Neural progenitor cell (in vitro differentiated cells): ENCODE measurements around the gene SYNE3. TPM values are rescaled to one million over a fixed set of nuclear protein-coding genes. Genes with fewer than 3 reads are reported as not detected.

Experiments used
- DNase-seq: peaks from one replicate; pipeline ENCODE4 v3.0.0-alpha.2; 2016; ENCODE audit warnings: low spot score
- H2AFZ ChIP-seq: fragments of 200-600 bp; sonication (generic); replicated peaks from 2 replicates; pipeline ENCODE4 v1.6.1; 2016; ENCODE audit warnings: antibody characterized with exemption
- H3F3A ChIP-seq: fragments of 200-600 bp; sonication (generic); 2 replicates; pipeline ENCODE4 v1.6.1; 2016; ENCODE audit warnings: antibody characterized with exemption, low read depth
- H3K27ac ChIP-seq: fragments of 200-600 bp; sonication (generic); 2 replicates; pipeline ENCODE4 v1.5.1; 2016; ENCODE audit warnings: mild to moderate bottlenecking
- H3K27me3 ChIP-seq: fragments of 200-600 bp; sonication (generic); 2 replicates; pipeline ENCODE4 v1.6.1; 2016; ENCODE audit warnings: mild to moderate bottlenecking, moderate library complexity
- H3K36me3 ChIP-seq: fragments of 200-600 bp; sonication (generic); 2 replicates; pipeline ENCODE4 v1.5.1; 2016
- H3K4me1 ChIP-seq: fragments of 200-600 bp; sonication (generic); 2 replicates; pipeline ENCODE4 v1.6.1; 2016; ENCODE audit warnings: mixed run types
- H3K4me2 ChIP-seq: fragments of 200-600 bp; sonication (generic); 2 replicates; pipeline ENCODE4 v1.6.1; 2016
- H3K4me3 ChIP-seq: fragments of 200-600 bp; sonication (generic); 2 replicates; pipeline ENCODE4 v1.5.1; 2016
- H3K79me2 ChIP-seq: fragments of 200-600 bp; sonication (generic); 2 replicates; pipeline ENCODE4 v1.6.1; 2016; ENCODE audit warnings: low read depth
- H3K9ac ChIP-seq: fragments of 200-600 bp; sonication (generic); 2 replicates; pipeline ENCODE4 v1.6.1; 2016
- H3K9me3 ChIP-seq: fragments of 200-600 bp; sonication (generic); 2 replicates; pipeline ENCODE4 v1.5.1; 2016; ENCODE audit warnings: low read depth
- H4K20me1 ChIP-seq: fragments of 200-600 bp; sonication (generic); 2 replicates; pipeline ENCODE4 v1.6.1; 2016; ENCODE audit warnings: low read depth
- H3K27ac Mint-ChIP-seq: 3 replicates; pipeline ENCODE4 v1.8.0; 2021; ENCODE audit warnings: mixed read lengths
- H3K27me3 Mint-ChIP-seq: 2 replicates; pipeline ENCODE4 v1.8.0; 2022; ENCODE audit warnings: low read depth, mild to moderate bottlenecking, inconsistent platforms, moderate library complexity, mixed read lengths; ENCODE audit not compliant: insufficient read depth
- H3K36me3 Mint-ChIP-seq: 3 replicates; pipeline ENCODE4 v1.8.0; 2021; ENCODE audit warnings: mixed read lengths
- H3K4me1 Mint-ChIP-seq: 3 replicates; pipeline ENCODE4 v1.8.0; 2021; ENCODE audit warnings: mixed read lengths
- H3K4me3 Mint-ChIP-seq: 3 replicates; pipeline ENCODE4 v1.8.0; 2021; ENCODE audit warnings: mild to moderate bottlenecking, moderate library complexity, mixed read lengths
- H3K9me3 Mint-ChIP-seq: 3 replicates; pipeline ENCODE4 v1.8.0; 2020; ENCODE audit warnings: mixed read lengths
- CTCF ChIP-seq: fragments of 200-600 bp; sonication (generic); IDR thresholded peaks from 2 replicates; pipeline ENCODE4 v1.5.1; 2017; ENCODE audit warnings: antibody characterized with exemption, mild to moderate bottlenecking
- EZH2 ChIP-seq: fragments of 200-600 bp; sonication (generic); IDR thresholded peaks from 2 replicates; pipeline ENCODE4 v1.6.1; 2017; ENCODE audit warnings: antibody characterized with exemption, mild to moderate bottlenecking, moderate library complexity
- EZH2phosphoT487 ChIP-seq: fragments of 200-600 bp; sonication (generic); IDR thresholded peaks from 2 replicates; pipeline ENCODE4 v1.6.1; 2017; ENCODE audit warnings: antibody characterized with exemption
- total RNA-seq: library from RNA; depleted of rRNA; stranded (reverse); fragments of >200 nt; gene quantifications from 2 replicates; pipeline ENCODE4 v1.2.3, GENCODE V29; 2015; ENCODE audit warnings: low replicate concordance

SYNE3 gene
- total RNA-seq, 1 donor from 2014 or later, result 0.06 TPM

GRCh38 chr14:95498622-95499353 lies 17.7 kb downstream of the SYNE3 start:
- H3K4me1 Mint-ChIP-seq, result peaks cover 43% of the 10 kb centered on the region
- H3K36me3 Mint-ChIP-seq, result no peaks in the 10 kb centered on the region
- Histone ChIP-seq H3K4me1 (peaks cover 6% of the 10 kb centered on the region), H3K4me3 (no peak overlapping the region), H3F3A (no peaks in the 10 kb centered on the region), H2AFZ (no peak overlapping the region), H3K4me2 (no peak overlapping the region), H4K20me1 (no peaks in the 10 kb centered on the region), H3K9me3 (no peaks in the 10 kb centered on the region), H3K27ac (no peak overlapping the region), H3K79me2 (no peaks in the 10 kb centered on the region), H3K36me3 (no peaks in the 10 kb centered on the region), H3K9ac (no peak overlapping the region), H3K27me3 (no peaks in the 10 kb centered on the region)
- no peak for TF ChIP-seq CTCF
- no peak for TF ChIP-seq EZH2
- TF ChIP-seq EZH2phosphoT487, result no peak
- H3K27me3 Mint-ChIP-seq, result peaks cover 18% of the 10 kb centered on the region
- no peak overlapping the region for H3K27ac Mint-ChIP-seq
- H3K9me3 Mint-ChIP-seq, result no peaks in the 10 kb centered on the region
- no peak for DNase-seq
- no peak overlapping the region for H3K4me3 Mint-ChIP-seq

DNA sequence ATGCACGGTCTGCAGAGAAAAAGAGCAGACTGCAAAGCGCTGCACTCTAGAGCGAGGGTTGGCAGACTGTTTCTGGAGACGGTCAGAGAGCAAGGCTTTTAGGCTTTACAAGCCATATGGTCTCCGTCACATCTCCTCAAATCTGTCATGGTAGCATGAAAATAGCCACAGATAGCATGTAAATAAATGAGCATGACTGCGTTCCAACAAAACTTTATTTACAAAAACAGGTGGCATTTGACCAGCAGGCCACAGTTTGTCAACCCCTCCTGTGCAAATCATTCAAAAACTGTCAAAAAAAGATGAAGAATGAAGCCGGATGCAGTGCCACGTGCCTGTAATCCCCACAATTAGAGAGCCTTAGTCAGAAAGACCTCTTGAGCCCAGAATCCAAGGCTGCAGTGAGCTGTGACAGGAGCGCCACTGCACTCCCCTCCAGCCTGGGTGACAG lies 18.9 kb downstream of the SYNE3 start:
- Histone ChIP-seq H3K4me1 (peaks cover 6% of the 10 kb centered on the region), H3K4me2 (no peak overlapping the region), H3K27me3 (no peaks in the 10 kb centered on the region), H4K20me1 (no peaks in the 10 kb centered on the region), H3K79me2 (no peaks in the 10 kb centered on the region), H3K9ac (no peak overlapping the region), H2AFZ (no peak overlapping the region), H3F3A (no peaks in the 10 kb centered on the region), H3K9me3 (no peaks in the 10 kb centered on the region), H3K4me3 (no peak overlapping the region), H3K27ac (no peak overlapping the region), H3K36me3 (no peaks in the 10 kb centered on the region)
- DNase-seq, result no peak
- Mint-ChIP-seq H3K9me3 (no peaks in the 10 kb centered on the region), H3K27ac (no peak overlapping the region), H3K27me3 (peaks cover 18% of the 10 kb centered on the region), H3K4me3 (no peak overlapping the region), H3K4me1 (peaks cover 43% of the 10 kb centered on the region), H3K36me3 (no peaks in the 10 kb centered on the region)
- no peak for TF ChIP-seq CTCF
- TF ChIP-seq EZH2, result no peak
- TF ChIP-seq EZH2phosphoT487, result no peak

DNA sequence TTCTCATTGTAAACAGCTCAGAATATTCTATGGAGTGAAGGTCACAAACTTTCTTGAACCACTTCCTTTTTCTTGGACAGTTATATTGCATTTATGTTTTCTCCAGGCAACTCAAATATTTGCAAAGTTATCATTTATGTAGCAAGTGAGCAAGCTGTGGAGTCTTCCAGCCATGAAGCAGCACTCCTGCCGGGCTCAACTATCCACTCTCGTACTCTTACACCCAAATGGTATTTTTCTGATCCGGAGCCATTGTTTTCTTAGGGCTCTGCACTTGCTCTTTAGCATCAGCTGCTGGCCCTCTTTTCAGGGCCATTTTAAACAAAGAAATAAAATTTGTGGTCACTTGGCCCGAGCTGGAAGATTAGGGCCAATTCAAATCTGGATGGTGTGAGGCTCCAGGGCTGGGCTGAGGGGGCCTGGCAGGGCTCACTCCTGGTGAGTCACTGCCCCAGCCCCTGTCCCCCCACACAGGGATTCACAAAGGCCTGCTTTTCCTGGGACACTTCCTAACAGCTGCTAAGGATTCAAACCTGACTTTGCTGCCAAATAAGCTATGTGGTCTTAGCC lies 19.7 kb downstream of the SYNE3 start:
- Mint-ChIP-seq H3K4me1 (peaks cover 43% of the 10 kb centered on the region), H3K36me3 (no peaks in the 10 kb centered on the region), H3K27me3 (peaks cover 18% of the 10 kb centered on the region), H3K9me3 (peaks cover 2% of the 10 kb centered on the region), H3K27ac (peak overlapping the region; percentile 40), H3K4me3 (no peak overlapping the region)
- Histone ChIP-seq H4K20me1 (no peaks in the 10 kb centered on the region), H3K79me2 (no peaks in the 10 kb centered on the region), H2AFZ (no peak overlapping the region), H3F3A (no peaks in the 10 kb centered on the region), H3K36me3 (no peaks in the 10 kb centered on the region), H3K4me3 (no peak overlapping the region), H3K27me3 (no peaks in the 10 kb centered on the region), H3K4me2 (no peak overlapping the region), H3K27ac (no peak overlapping the region), H3K9me3 (no peaks in the 10 kb centered on the region), H3K9ac (no peak overlapping the region), H3K4me1 (peaks cover 6% of the 10 kb centered on the region)
- DNase-seq, result no peak
- TF ChIP-seq EZH2phosphoT487 (no peak), CTCF (no peak), EZH2 (no peak)
